Subcutaneous abdominal adipose tissue (tissue), 5 donors: Measurements from ENCODE around the gene MCMBP.

Experiments used
- H3K27ac ChIP-seq: one replicate; pipeline ENCODE4 v1.7.0; 2013; ENCODE audit warnings: low read depth, mild to moderate bottlenecking, inconsistent platforms, low read length, moderate library complexity
- H3K27me3 ChIP-seq, 5 donors: one replicate each; pipeline ENCODE4 v1.7.0; 2013; ENCODE audit warnings: low read length in 5 of 5, inconsistent platforms in 1 of 5; ENCODE audit not compliant: control insufficient read depth in 5 of 5, insufficient read depth in 4 of 5
- H3K36me3 ChIP-seq, 5 donors: one replicate each; pipeline ENCODE4 v1.7.0; 2013; ENCODE audit warnings: low read length in 5 of 5; ENCODE audit not compliant: control insufficient read depth in 5 of 5, insufficient read depth in 5 of 5
- H3K4me1 ChIP-seq, 5 donors: one replicate each; pipeline ENCODE4 v1.7.0; 2013; ENCODE audit warnings: low read length in 5 of 5, mild to moderate bottlenecking in 3 of 5, moderate library complexity in 1 of 5; ENCODE audit not compliant: control insufficient read depth in 5 of 5, insufficient read depth in 5 of 5
- H3K4me3 ChIP-seq, 5 donors: one replicate each; pipeline ENCODE4 v1.7.0; 2013; ENCODE audit warnings: low read length in 5 of 5, low read depth in 1 of 5
- H3K9ac ChIP-seq, 5 donors: one replicate each; pipeline ENCODE4 v1.7.0; 2013; ENCODE audit warnings: low read length in 5 of 5, mild to moderate bottlenecking in 4 of 5, moderate library complexity in 3 of 5
- H3K9me3 ChIP-seq, 5 donors: one replicate each; pipeline ENCODE4 v1.7.0; 2013; ENCODE audit warnings: low read length in 5 of 5; ENCODE audit not compliant: control insufficient read depth in 5 of 5
- donor health status: healthy.
- donor health status: healthy.
- donor health status: healthy.
- donor health status: healthy.
- donor health status: healthy.

Gene MCMBP

GRCh38 chr10:119862524-119862923, 10.1 kb downstream of the MCMBP start:
- Histone ChIP-seq H3K36me3 (peaks cover 0 to 6% (median 4%) of the 10 kb centered on the region in 5 donors), H3K4me1 (peaks cover 0 to 14% (median 4%) of the 10 kb centered on the region in 5 donors), H3K9ac (no peak overlapping the region), H3K9me3 (peaks cover 0 to 3% (median 0%) of the 10 kb centered on the region in 5 donors), H3K4me3 (no peak overlapping the region), H3K27ac (no peak overlapping the region), H3K27me3 (no peaks in the 10 kb centered on the region)

- Histone ChIP-seq H3K4me1 (peaks cover 0 to 9% (median 0%) of the 10 kb centered on the region in 5 donors), H3K9ac (no peak overlapping the region), H3K27me3 (no peaks in the 10 kb centered on the region), H3K9me3 (peaks cover 0 to 3% (median 0%) of the 10 kb centered on the region in 5 donors), H3K27ac (no peak overlapping the region), H3K36me3 (peaks cover 8 to 11% (median 10%) of the 10 kb centered on the region in 5 donors), H3K4me3 (no peak overlapping the region)
Measured at GRCh38 chr10:119860866-119861607, 11.6 kb downstream of the MCMBP start.

GRCh38 chr10:119859420-119860258, 13.0 kb downstream of the MCMBP start:
- Histone ChIP-seq H3K36me3 (peaks cover 10 to 17% (median 11%) of the 10 kb centered on the region in 5 donors), H3K27me3 (no peaks in the 10 kb centered on the region), H3K9ac (no peak overlapping the region), H3K9me3 (peaks cover 0 to 3% (median 0%) of the 10 kb centered on the region in 5 donors), H3K4me3 (no peak overlapping the region), H3K27ac (no peak overlapping the region), H3K4me1 (peaks cover 0 to 9% (median 0%) of the 10 kb centered on the region in 5 donors)

GRCh38 chr10:119858063-119858462, 14.6 kb downstream of the MCMBP start:
- Histone ChIP-seq H3K4me1 (peaks cover 0 to 9% (median 0%) of the 10 kb centered on the region in 5 donors), H3K27me3 (no peaks in the 10 kb centered on the region), H3K9me3 (no peaks in the 10 kb centered on the region), H3K4me3 (no peak overlapping the region), H3K27ac (peak overlapping the region; percentile 42), H3K9ac (peak overlapping the region in 2 of 5 donors; percentile 13 to 32), H3K36me3 (peaks cover 19 to 28% (median 21%) of the 10 kb centered on the region in 5 donors)

GRCh38 chr10:119853574-119853973, 19.1 kb downstream of the MCMBP start:
- H3K4me3 ChIP-seq, result no peak overlapping the region
- H3K9ac ChIP-seq, result no peak overlapping the region
- peaks cover 0 to 9% (median 0%) of the 10 kb centered on the region in 5 donors for H3K4me1 ChIP-seq
- no peak overlapping the region for H3K27ac ChIP-seq
- H3K36me3 ChIP-seq, result peaks cover 36 to 55% (median 42%) of the 10 kb centered on the region in 5 donors
- no peaks in the 10 kb centered on the region for H3K27me3 ChIP-seq
- no peaks in the 10 kb centered on the region for H3K9me3 ChIP-seq

GRCh38 chr10:119852822-119853221, 19.8 kb downstream of the MCMBP start:
- H3K9ac ChIP-seq, result no peak overlapping the region
- H3K9me3 ChIP-seq, result no peaks in the 10 kb centered on the region
- H3K36me3 ChIP-seq, result peaks cover 32 to 56% (median 42%) of the 10 kb centered on the region in 5 donors
- no peak overlapping the region for H3K4me3 ChIP-seq
- peaks cover 0 to 3% (median 0%) of the 10 kb centered on the region in 5 donors for H3K4me1 ChIP-seq
- H3K27ac ChIP-seq, result no peak overlapping the region
- no peaks in the 10 kb centered on the region for H3K27me3 ChIP-seq

GRCh38 chr10:119852277-119852676, 20.4 kb downstream of the MCMBP start:
- Histone ChIP-seq H3K4me1 (peaks cover 0 to 6% (median 0%) of the 10 kb centered on the region in 5 donors), H3K27ac (no peak overlapping the region), H3K36me3 (peaks cover 34 to 60% (median 43%) of the 10 kb centered on the region in 5 donors), H3K9me3 (no peaks in the 10 kb centered on the region), H3K4me3 (no peak overlapping the region), H3K9ac (no peak overlapping the region), H3K27me3 (no peaks in the 10 kb centered on the region)

GRCh38 chr10:119849944-119850343, 22.7 kb downstream of the MCMBP start:
- Histone ChIP-seq H3K36me3 (peaks cover 47 to 68% (median 56%) of the 10 kb centered on the region in 5 donors), H3K9ac (no peak overlapping the region), H3K27me3 (no peaks in the 10 kb centered on the region), H3K4me1 (peaks cover 0 to 10% (median 0%) of the 10 kb centered on the region in 5 donors), H3K9me3 (no peaks in the 10 kb centered on the region), H3K4me3 (no peak overlapping the region), H3K27ac (no peak overlapping the region)

- Histone ChIP-seq H3K4me1 (peaks cover 0 to 10% (median 0%) of the 10 kb centered on the region in 5 donors), H3K27ac (no peak overlapping the region), H3K4me3 (no peak overlapping the region), H3K36me3 (peaks cover 53 to 75% (median 57%) of the 10 kb centered on the region in 5 donors), H3K27me3 (no peaks in the 10 kb centered on the region), H3K9ac (no peak overlapping the region), H3K9me3 (no peaks in the 10 kb centered on the region)
Measured at GRCh38 chr10:119849031-119849789, 23.4 kb downstream of the MCMBP start.
